WTC11 (cell line): ENCODE results near the gene RIC1.

Experiments
- CTCF ChIP-seq: fragments of 200-600 bp; IDR thresholded peaks from 2 replicates; pipeline ENCODE4 v1.8.0; 2022; ENCODE audit warnings: antibody characterized with exemption
- HMGA2 ChIP-seq: fragments of 250-450 bp; sonication (Bioruptor Pico); IDR thresholded peaks from 2 replicates; pipeline ENCODE4 v1.4.0; 2021; ENCODE audit warnings: mild to moderate bottlenecking, moderate library complexity
- TEAD4 ChIP-seq: sonication (generic); formaldehyde crosslinking; IDR thresholded peaks from 2 replicates; pipeline ENCODE4 v1.8.0; 2022; ENCODE audit warnings: mild to moderate bottlenecking, missing genetic modification reagents
- TF ChIP-seq, protein P1 (sequence below): sonication (generic); formaldehyde crosslinking; IDR thresholded peaks from 2 replicates; pipeline ENCODE4 v1.8.1; 2023; ENCODE audit warnings: mild to moderate bottlenecking, missing genetic modification reagents, borderline replicate concordance

DNA sequence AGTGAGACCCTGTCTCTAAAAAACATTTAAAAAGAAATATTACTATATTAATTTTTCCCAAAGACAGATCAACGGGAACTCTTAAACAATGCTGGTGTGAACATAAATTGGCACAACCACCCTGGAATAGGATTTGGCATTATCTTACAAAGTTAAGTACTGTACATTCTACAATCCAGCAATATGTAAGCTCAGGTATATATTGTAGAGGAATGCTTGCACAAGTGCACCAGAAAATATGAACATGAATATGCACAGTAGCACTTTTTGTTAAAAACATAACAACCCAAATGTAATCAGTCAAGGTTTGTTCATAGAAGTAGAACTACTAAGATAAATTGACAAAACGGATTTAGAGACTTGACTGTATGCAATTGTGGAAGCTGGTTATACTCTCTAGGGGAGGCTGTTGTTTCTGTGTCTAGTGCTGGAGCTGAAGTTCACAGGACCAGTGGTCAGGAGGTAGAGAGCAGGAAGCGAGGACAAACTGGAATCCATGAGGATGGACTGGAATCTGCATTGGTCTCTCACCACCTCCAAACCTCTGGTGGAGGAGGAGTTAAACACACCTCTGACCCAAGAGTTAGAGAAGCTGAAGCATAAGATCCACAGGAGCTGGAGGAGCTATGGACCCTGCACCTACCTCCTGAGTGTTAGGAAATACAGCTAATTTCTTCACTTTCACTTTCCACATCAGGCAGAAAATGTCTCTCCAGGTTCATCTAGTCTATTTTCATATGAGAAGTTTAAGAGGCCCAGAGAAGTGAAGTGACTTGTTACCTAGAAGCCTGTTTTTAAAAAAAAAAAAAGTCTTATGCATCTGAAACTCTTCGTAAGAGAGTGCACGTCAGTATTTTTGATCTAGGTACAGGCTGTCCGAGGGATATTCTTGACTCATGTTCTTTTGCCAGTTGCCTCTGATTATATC is 20.3 kb upstream of the RIC1 start:
- TF ChIP-seq, protein P1, sequence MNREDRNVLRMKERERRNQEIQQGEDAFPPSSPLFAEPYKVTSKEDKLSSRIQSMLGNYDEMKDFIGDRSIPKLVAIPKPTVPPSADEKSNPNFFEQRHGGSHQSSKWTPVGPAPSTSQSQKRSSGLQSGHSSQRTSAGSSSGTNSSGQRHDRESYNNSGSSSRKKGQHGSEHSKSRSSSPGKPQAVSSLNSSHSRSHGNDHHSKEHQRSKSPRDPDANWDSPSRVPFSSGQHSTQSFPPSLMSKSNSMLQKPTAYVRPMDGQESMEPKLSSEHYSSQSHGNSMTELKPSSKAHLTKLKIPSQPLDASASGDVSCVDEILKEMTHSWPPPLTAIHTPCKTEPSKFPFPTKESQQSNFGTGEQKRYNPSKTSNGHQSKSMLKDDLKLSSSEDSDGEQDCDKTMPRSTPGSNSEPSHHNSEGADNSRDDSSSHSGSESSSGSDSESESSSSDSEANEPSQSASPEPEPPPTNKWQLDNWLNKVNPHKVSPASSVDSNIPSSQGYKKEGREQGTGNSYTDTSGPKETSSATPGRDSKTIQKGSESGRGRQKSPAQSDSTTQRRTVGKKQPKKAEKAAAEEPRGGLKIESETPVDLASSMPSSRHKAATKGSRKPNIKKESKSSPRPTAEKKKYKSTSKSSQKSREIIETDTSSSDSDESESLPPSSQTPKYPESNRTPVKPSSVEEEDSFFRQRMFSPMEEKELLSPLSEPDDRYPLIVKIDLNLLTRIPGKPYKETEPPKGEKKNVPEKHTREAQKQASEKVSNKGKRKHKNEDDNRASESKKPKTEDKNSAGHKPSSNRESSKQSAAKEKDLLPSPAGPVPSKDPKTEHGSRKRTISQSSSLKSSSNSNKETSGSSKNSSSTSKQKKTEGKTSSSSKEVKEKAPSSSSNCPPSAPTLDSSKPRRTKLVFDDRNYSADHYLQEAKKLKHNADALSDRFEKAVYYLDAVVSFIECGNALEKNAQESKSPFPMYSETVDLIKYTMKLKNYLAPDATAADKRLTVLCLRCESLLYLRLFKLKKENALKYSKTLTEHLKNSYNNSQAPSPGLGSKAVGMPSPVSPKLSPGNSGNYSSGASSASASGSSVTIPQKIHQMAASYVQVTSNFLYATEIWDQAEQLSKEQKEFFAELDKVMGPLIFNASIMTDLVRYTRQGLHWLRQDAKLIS (CRISPR knock-in tag) = no peak
- no peak for TF ChIP-seq TEAD4 (CRISPR knock-in tag)
- TF ChIP-seq HMGA2 = no peak
- TF ChIP-seq CTCF = no peak
